GM23338 (cell line): ENCODE measurements around the gene SCN2A.

Experiments
- CTCF ChIP-seq, 2 experiments: fragments of 200-600 bp in 1 of 2; sonication (generic) in 1 of 2; conservative IDR thresholded peaks; 2 replicates each; pipeline versions ENCODE4 v1.5.1 to v1.6.1; 2016 to 2017; ENCODE audit warnings: antibody characterized with exemption in 2 of 2, low read depth in 2 of 2, mild to moderate bottlenecking in 2 of 2, moderate library complexity in 1 of 2
- EZH2 ChIP-seq: fragments of 200-600 bp; sonication (generic); IDR thresholded peaks from one replicate; pipeline ENCODE4 v1.8.0; 2017; ENCODE audit warnings: antibody characterized with exemption, mild to moderate bottlenecking, low read depth; ENCODE audit not compliant: unreplicated experiment

DNA sequence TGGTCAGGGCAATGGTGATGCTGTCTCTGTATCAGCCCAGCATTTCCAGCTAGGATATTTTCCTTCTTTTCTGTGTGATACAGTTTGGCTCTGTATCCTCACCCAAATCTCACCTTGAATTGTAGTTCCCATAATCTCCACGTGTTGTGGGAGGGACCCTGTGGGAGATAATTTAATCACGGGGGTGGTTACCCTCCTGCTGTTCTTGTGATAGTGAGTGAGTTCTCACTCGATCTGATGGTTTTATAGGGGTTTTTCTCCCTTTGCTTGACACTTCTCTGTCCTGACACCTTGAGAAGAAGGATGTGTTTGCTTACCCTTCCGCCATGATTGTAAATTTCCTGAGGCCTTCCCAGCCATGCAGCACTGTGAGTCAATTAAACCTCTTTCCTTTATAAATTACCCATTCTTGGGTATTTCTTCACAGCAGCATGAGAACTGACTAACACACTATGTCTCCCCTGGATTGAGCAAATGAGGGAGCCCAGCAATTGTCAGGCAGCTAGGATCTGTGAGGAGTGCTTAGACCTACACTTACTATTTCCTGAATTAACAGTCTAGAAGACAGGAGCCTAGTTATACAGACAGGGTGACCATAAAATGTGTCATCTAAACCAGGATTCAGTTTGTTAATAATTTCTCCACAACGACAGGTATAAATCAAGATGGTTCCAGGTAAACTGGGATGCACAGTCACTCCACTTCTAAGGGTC lies 6.0 kb downstream of the SCN2A start:
- no peak for TF ChIP-seq EZH2
- TF ChIP-seq CTCF (conservative IDR thresholded peaks at IDR 0.05; ENCODE audit: low read depth in 2 of 2): no peak
